ENCODE measurements around the gene CEP126. TPM values are rescaled to one million over a fixed set of nuclear protein-coding genes. Genes with fewer than 3 reads are reported as not detected.
"Not testable (repeated sequence)": the region's sequence is repeated elsewhere in the genome, so short reads cannot be mapped to it uniquely, and the experiment has no call there.

The CEP126 gene
- total RNA-seq, 1 donor from 2014 or later = 9.4 TPM

- no peak overlapping the region for H3K4me3 Mint-ChIP-seq (ENCODE audit: unreplicated experiment)
- no peak for DNase-seq (ENCODE audit: low spot score)
- H3K36me3 Mint-ChIP-seq (ENCODE audit: low read depth, unreplicated experiment) = no peaks in the 10 kb centered on the region
- no peaks in the 10 kb centered on the region for H3K27me3 Mint-ChIP-seq (ENCODE audit: unreplicated experiment)
- TF ChIP-seq CTCF (IDR thresholded peaks at IDR 0.05; ENCODE audit: unreplicated experiment) = no peak
- H3K27ac Mint-ChIP-seq (ENCODE audit: unreplicated experiment) = no peak overlapping the region
- no peaks in the 10 kb centered on the region for H3K4me1 Mint-ChIP-seq (ENCODE audit: unreplicated experiment)
- no peaks in the 10 kb centered on the region for H3K9me3 Mint-ChIP-seq (ENCODE audit: unreplicated experiment)
These were observed 30.6 kb downstream of the CEP126 start for GRCh38 chr11:101945448-101945847.

GRCh38 chr11:101949680-101950220 is 34.9 kb downstream of the CEP126 start:
- H3K4me1 Mint-ChIP-seq (ENCODE audit: unreplicated experiment) = no peaks in the 10 kb centered on the region
- no peaks in the 10 kb centered on the region for H3K36me3 Mint-ChIP-seq (ENCODE audit: low read depth, unreplicated experiment)
- H3K9me3 Mint-ChIP-seq (ENCODE audit: unreplicated experiment) = no peaks in the 10 kb centered on the region
- H3K27ac Mint-ChIP-seq (ENCODE audit: unreplicated experiment) = no peak overlapping the region
- TF ChIP-seq CTCF (IDR thresholded peaks at IDR 0.05; ENCODE audit: unreplicated experiment) = no peak
- H3K4me3 Mint-ChIP-seq (ENCODE audit: unreplicated experiment) = no peak overlapping the region
- H3K27me3 Mint-ChIP-seq (ENCODE audit: unreplicated experiment) = no peaks in the 10 kb centered on the region
- no peak for DNase-seq (ENCODE audit: low spot score)

- H3K4me1 Mint-ChIP-seq (ENCODE audit: unreplicated experiment) = peaks cover 10% of the 10 kb centered on the region
These were observed 40.5 kb downstream of the CEP126 start for GRCh38 chr11:101955278-101955677.

GRCh38 chr11:101955701-101956100 is 40.9 kb downstream of the CEP126 start:
- Mint-ChIP-seq H3K4me1 (ENCODE audit: unreplicated experiment) (peaks cover 10% of the 10 kb centered on the region), H3K36me3 (ENCODE audit: low read depth, unreplicated experiment) (peaks cover 5% of the 10 kb centered on the region), H3K4me3 (ENCODE audit: unreplicated experiment) (no peak overlapping the region), H3K9me3 (ENCODE audit: unreplicated experiment) (no peaks in the 10 kb centered on the region), H3K27ac (ENCODE audit: unreplicated experiment) (peak overlapping the region; percentile 55), H3K27me3 (ENCODE audit: unreplicated experiment) (peaks cover 4% of the 10 kb centered on the region)
- DNase-seq (ENCODE audit: low spot score) = no peak
- no peak for TF ChIP-seq CTCF (IDR thresholded peaks at IDR 0.05; ENCODE audit: unreplicated experiment)

More at GRCh38 chr11:101955278-101955677, 40.5 kb downstream of the CEP126 start:
- no peak for DNase-seq (ENCODE audit: low spot score)
- Mint-ChIP-seq H3K9me3 (ENCODE audit: unreplicated experiment) (no peaks in the 10 kb centered on the region), H3K4me3 (ENCODE audit: unreplicated experiment) (no peak overlapping the region), H3K27ac (ENCODE audit: unreplicated experiment) (no peak overlapping the region), H3K36me3 (ENCODE audit: low read depth, unreplicated experiment) (peaks cover 5% of the 10 kb centered on the region), H3K27me3 (ENCODE audit: unreplicated experiment) (peaks cover 4% of the 10 kb centered on the region)
- no peak for TF ChIP-seq CTCF (IDR thresholded peaks at IDR 0.05; ENCODE audit: unreplicated experiment)

GRCh38 chr11:101960231-101960630 is 45.4 kb downstream of the CEP126 start:
- Mint-ChIP-seq H3K4me1 (ENCODE audit: unreplicated experiment) (peaks cover 10% of the 10 kb centered on the region), H3K9me3 (ENCODE audit: unreplicated experiment) (no peaks in the 10 kb centered on the region), H3K27ac (ENCODE audit: unreplicated experiment) (no peak overlapping the region), H3K4me3 (ENCODE audit: unreplicated experiment) (no peak overlapping the region), H3K36me3 (ENCODE audit: low read depth, unreplicated experiment) (peaks cover 5% of the 10 kb centered on the region), H3K27me3 (ENCODE audit: unreplicated experiment) (peaks cover 4% of the 10 kb centered on the region)
- TF ChIP-seq CTCF (IDR thresholded peaks at IDR 0.05; ENCODE audit: unreplicated experiment) = no peak
- no peak for DNase-seq (ENCODE audit: low spot score)

GRCh38 chr11:101964200-101964599 is 49.4 kb downstream of the CEP126 start:
- H3K4me3 Mint-ChIP-seq (ENCODE audit: unreplicated experiment); H3K36me3 Mint-ChIP-seq (ENCODE audit: low read depth, unreplicated experiment); DNase-seq (ENCODE audit: low spot score); H3K4me1 Mint-ChIP-seq (ENCODE audit: unreplicated experiment); H3K27ac Mint-ChIP-seq (ENCODE audit: unreplicated experiment); H3K9me3 Mint-ChIP-seq (ENCODE audit: unreplicated experiment); H3K27me3 Mint-ChIP-seq (ENCODE audit: unreplicated experiment): not testable (repeated sequence)

All from endothelial cell (in vitro differentiated cells).